H9 (cell line): ENCODE measurements around the gene SAP30L. TPM values are rescaled to one million over a fixed set of nuclear protein-coding genes. Genes with fewer than 3 reads are reported as not detected.

Experiments used
- DNase-seq: peaks from one replicate; pipeline ENCODE4 v3.0.0-alpha.2; 2017
- H2AFZ ChIP-seq: one replicate; pipeline ENCODE4 v1.6.1; 2013; ENCODE audit warnings: mild to moderate bottlenecking, low read length, control low read depth, moderate library complexity
- H2AK5ac ChIP-seq: 2 replicates; pipeline ENCODE4 v1.6.1; 2013; ENCODE audit warnings: low read length, control low read depth, mixed read lengths; ENCODE audit not compliant: insufficient read length
- H2BK120ac ChIP-seq: one replicate; pipeline ENCODE4 v1.6.1; 2013; ENCODE audit warnings: low read depth, mild to moderate bottlenecking, low read length, control low read depth, inconsistent platforms; ENCODE audit not compliant: poor library complexity, severe bottlenecking
- H2BK12ac ChIP-seq: 2 replicates; pipeline ENCODE4 v1.6.1; 2013; ENCODE audit warnings: low read length, control low read depth, mixed read lengths, low read depth; ENCODE audit not compliant: insufficient read length
- H2BK15ac ChIP-seq: 2 replicates; pipeline ENCODE4 v1.6.1; 2013; ENCODE audit warnings: low read depth, low read length, control low read depth
- H2BK20ac ChIP-seq: one replicate; pipeline ENCODE4 v1.6.1; 2013; ENCODE audit warnings: low read depth, mild to moderate bottlenecking, low read length, control low read depth, inconsistent platforms; ENCODE audit not compliant: poor library complexity, severe bottlenecking
- H2BK5ac ChIP-seq: 2 replicates; pipeline ENCODE4 v1.6.1; 2013; ENCODE audit warnings: low read length, control low read depth, mixed read lengths; ENCODE audit not compliant: insufficient read length
- H3K14ac ChIP-seq: 2 replicates; pipeline ENCODE4 v1.6.1; 2013; ENCODE audit warnings: low read length, control low read depth; ENCODE audit not compliant: insufficient read depth
- H3K18ac ChIP-seq: 2 replicates; pipeline ENCODE4 v1.6.1; 2013; ENCODE audit warnings: low read depth, mild to moderate bottlenecking, mixed read lengths, low read length, control low read depth; ENCODE audit not compliant: insufficient read length
- H3K23ac ChIP-seq: 2 replicates; pipeline ENCODE4 v1.6.1; 2013; ENCODE audit warnings: low read length, control low read depth, mixed read lengths, low read depth; ENCODE audit not compliant: insufficient read length
- H3K23me2 ChIP-seq: 2 replicates; pipeline ENCODE4 v1.6.1; 2013; ENCODE audit warnings: low read depth, mild to moderate bottlenecking, mixed read lengths, low read length, control low read depth; ENCODE audit not compliant: insufficient read length, poor library complexity, severe bottlenecking
- H3K27ac ChIP-seq: 2 replicates; pipeline ENCODE4 v1.5.1; 2013; ENCODE audit warnings: low read length, control low read depth, mixed read lengths, low read depth; ENCODE audit not compliant: insufficient read length
- H3K27me3 ChIP-seq: 2 replicates; pipeline ENCODE4 v1.6.1; 2013; ENCODE audit warnings: low read length, control low read depth, inconsistent platforms; ENCODE audit not compliant: insufficient read depth
- H3K4ac ChIP-seq: 2 replicates; pipeline ENCODE4 v1.6.1; 2013; ENCODE audit warnings: low read depth, mild to moderate bottlenecking, control low read depth, inconsistent platforms, low read length, moderate library complexity
- H3K4me1 ChIP-seq: 2 replicates; pipeline ENCODE4 v1.6.1; 2013; ENCODE audit warnings: low read length, control low read depth, inconsistent platforms; ENCODE audit not compliant: insufficient read depth
- H3K4me2 ChIP-seq: 2 replicates; pipeline ENCODE4 v1.6.1; 2013; ENCODE audit warnings: low read length, control low read depth, mixed read lengths; ENCODE audit not compliant: insufficient read length, insufficient read depth
- H3K56ac ChIP-seq: 2 replicates; pipeline ENCODE4 v1.6.1; 2013; ENCODE audit warnings: low read depth, mild to moderate bottlenecking, mixed read lengths, low read length, control low read depth; ENCODE audit not compliant: insufficient read length
- H3K79me1 ChIP-seq: 2 replicates; pipeline ENCODE4 v1.6.1; 2013; ENCODE audit warnings: low read depth, mild to moderate bottlenecking, moderate library complexity, low read length, control low read depth, inconsistent platforms; ENCODE audit not compliant: insufficient read depth, poor library complexity, severe bottlenecking
- H3K79me2 ChIP-seq: 2 replicates; pipeline ENCODE4 v1.6.1; 2013; ENCODE audit warnings: low read length, control low read depth, inconsistent platforms; ENCODE audit not compliant: insufficient read depth
- H3K9ac ChIP-seq: 2 replicates; pipeline ENCODE4 v1.6.1; 2013; ENCODE audit warnings: low read length, control low read depth, mixed read lengths; ENCODE audit not compliant: insufficient read length; ENCODE audit errors: extremely low read depth
- H3K9me3 ChIP-seq: one replicate; pipeline ENCODE4 v1.6.1; 2013; ENCODE audit warnings: low read depth, low read length, inconsistent platforms; ENCODE audit not compliant: control insufficient read depth
- H3T11ph ChIP-seq: one replicate; pipeline ENCODE4 v1.6.1; 2013; ENCODE audit warnings: mild to moderate bottlenecking, low read length, control low read depth, inconsistent platforms
- H4K20me1 ChIP-seq: one replicate; pipeline ENCODE4 v1.6.1; 2013; ENCODE audit not compliant: control insufficient read depth, insufficient read length, insufficient read depth
- H4K5ac ChIP-seq: 2 replicates; pipeline ENCODE4 v1.6.1; 2013; ENCODE audit warnings: low read depth, mild to moderate bottlenecking, mixed read lengths, low read length, control low read depth; ENCODE audit not compliant: insufficient read length
- H4K8ac ChIP-seq: replicated peaks from 2 replicates; pipeline ENCODE4 v1.6.1; 2013; ENCODE audit warnings: low read length, control low read depth, mixed read lengths, low read depth; ENCODE audit not compliant: insufficient read length
- H4K91ac ChIP-seq: 2 replicates; pipeline ENCODE4 v1.6.1; 2013; ENCODE audit warnings: low read depth, mild to moderate bottlenecking, moderate library complexity, mixed read lengths, low read length, control low read depth; ENCODE audit not compliant: insufficient read length
- H3K27ac Mint-ChIP-seq, 3 experiments: 2 replicates in 2 of 3; 3 replicates in 1 of 3; pipeline ENCODE4 v1.8.0; 2020 to 2021; ENCODE audit warnings: mixed read lengths in 3 of 3, mild to moderate bottlenecking in 1 of 3, moderate library complexity in 1 of 3
- H3K27me3 Mint-ChIP-seq: 2 replicates; pipeline ENCODE4 v1.8.0; 2021; ENCODE audit warnings: low read depth, mild to moderate bottlenecking, moderate library complexity, mixed read lengths
- H3K36me3 Mint-ChIP-seq, 3 experiments: 2 replicates in 2 of 3; 3 replicates in 1 of 3; pipeline ENCODE4 v1.8.0; 2020 to 2021; ENCODE audit warnings: low read depth in 3 of 3, mixed read lengths in 3 of 3; ENCODE audit not compliant: insufficient read depth in 1 of 3
- H3K4me1 Mint-ChIP-seq, 2 experiments: 2 replicates each; pipeline ENCODE4 v1.8.0; 2020; ENCODE audit warnings: mixed read lengths in 2 of 2
- H3K4me3 Mint-ChIP-seq, 2 experiments: 2 replicates in 1 of 2; 3 replicates in 1 of 2; pipeline ENCODE4 v1.8.0; 2020 to 2021; ENCODE audit warnings: mild to moderate bottlenecking in 2 of 2, mixed read lengths in 2 of 2, moderate library complexity in 1 of 2
- H3K9me3 Mint-ChIP-seq, 2 experiments: 2 replicates in 1 of 2; 3 replicates in 1 of 2; pipeline ENCODE4 v1.8.0; 2020; ENCODE audit warnings: mild to moderate bottlenecking in 2 of 2, mixed read lengths in 2 of 2, moderate library complexity in 1 of 2
- CTCF ChIP-seq: fragments of 200-600 bp; sonication (generic); conservative IDR thresholded peaks from 3 replicates; pipeline ENCODE4 v1.8.0; 2021; ENCODE audit warnings: antibody characterized with exemption, mild to moderate bottlenecking
- WGBS: extraction: QIAGEN DNeasy Blood & Tissue Kit; methylation state at CpG from one replicate; pipeline ENCODE4 v1.1.7; 2013; ENCODE audit warnings: missing lambda C conversion rate, low lambda C conversion rate, mixed read lengths; ENCODE audit not compliant: insufficient read length; ENCODE audit errors: extremely low coverage; 5-methylcytosine and 5-hydroxymethylcytosine counted together
- total RNA-seq: library from RNA; stranded (reverse); gene quantifications from 2 replicates; pipeline ENCODE4 v1.2.1, GENCODE V29; 2021

Gene SAP30L
- total RNA-seq, 1 experiment from 2014 or later, result 25.0 TPM

GRCh38 chr5:154477382-154478223 lies 31.8 kb downstream of the SAP30L start:
- Mint-ChIP-seq H3K9me3 (no peaks in the 10 kb centered on the region; a peak in 2 of 5 replicates), H3K27me3 (peaks cover 100% of the 10 kb centered on the region), H3K36me3 (peaks cover 0 to 3% (median 0%) of the 10 kb centered on the region in 3 experiments; a peak in 2 of 7 replicates), H3K27ac (no peak overlapping the region), H3K4me1 (peaks cover 59 to 79% of the 10 kb centered on the region in 2 experiments), H3K4me3 (peak overlapping the region; percentile 47 to 75)
- Histone ChIP-seq H3T11ph (no peak overlapping the region), H3K27me3 (peaks cover 96% of the 10 kb centered on the region), H3K9ac (no peak overlapping the region), H3K23ac (no peak overlapping the region), H4K8ac (no peak overlapping the region), H3K27ac (no peak overlapping the region), H3K79me2 (no peaks in the 10 kb centered on the region), H3K79me1 (no peaks in the 10 kb centered on the region), H2BK5ac (no peak overlapping the region), H2BK12ac (no peak overlapping the region), H2AFZ (no peak overlapping the region), H2BK15ac (no peak overlapping the region), H3K23me2 (peaks cover 34% of the 10 kb centered on the region), H3K18ac (no peak overlapping the region), H4K20me1 (peaks cover 2% of the 10 kb centered on the region), H2BK120ac (no peak overlapping the region), H3K9me3 (no peaks in the 10 kb centered on the region), H3K4ac (no peak overlapping the region), H3K14ac (no peak overlapping the region), H3K4me2 (peak overlapping the region; percentile 51), H2AK5ac (no peak overlapping the region), H2BK20ac (no peak overlapping the region), H3K56ac (no peak overlapping the region), H3K4me1 (no peaks in the 10 kb centered on the region), H4K91ac (no peak overlapping the region), H4K5ac (no peak overlapping the region)
- WGBS, result no CpG with 5 or more reads among the region's 68 CpGs
- DNase-seq, result peak; percentile 68
- no peak for TF ChIP-seq CTCF
